H1 (cell line): ENCODE data around the gene PTN. TPM values are rescaled to one million over a fixed set of nuclear protein-coding genes. Genes with fewer than 3 reads are reported as not detected.

Experiments used
- ASH2L ChIP-seq: fragments of 200-600, 300-600 bp; sonication (generic); IDR thresholded peaks from one replicate; pipeline ENCODE4 v1.7.1; 2017; ENCODE audit warnings: low read length
- BACH1 ChIP-seq: IDR thresholded peaks from 2 replicates; pipeline ENCODE4 v1.6.1; 2012; ENCODE audit warnings: low read length, improper control_type of control experiment
- CHD1 ChIP-seq: IDR thresholded peaks from 2 replicates; pipeline ENCODE4 v1.6.1; 2012; ENCODE audit warnings: low read depth, low read length, improper control_type of control experiment
- EP300 ChIP-seq, 2 experiments: IDR thresholded peaks; 1 replicate in 1 of 2; 2 replicates in 1 of 2; pipeline ENCODE4 v1.6.1; 2011 to 2012; ENCODE audit warnings: low read depth in 2 of 2, low read length in 2 of 2, mild to moderate bottlenecking in 2 of 2, borderline replicate concordance in 1 of 2, inconsistent platforms in 1 of 2, moderate library complexity in 1 of 2
- KDM4A ChIP-seq: IDR thresholded peaks from one replicate; pipeline ENCODE4 v1.7.1; 2012; ENCODE audit warnings: low read depth, mild to moderate bottlenecking, moderate library complexity, low read length, inconsistent platforms; ENCODE audit not compliant: severe bottlenecking
- POLR2AphosphoS5 ChIP-seq: IDR thresholded peaks from 2 replicates; pipeline ENCODE4 v1.6.1; 2011; ENCODE audit warnings: low read depth, low read length
- SP1 ChIP-seq: IDR thresholded peaks from 2 replicates; pipeline ENCODE4 v1.6.1; 2011; ENCODE audit warnings: low read depth, low read length
- SP2 ChIP-seq: IDR thresholded peaks from 2 replicates; pipeline ENCODE4 v1.6.1; 2012; ENCODE audit warnings: mild to moderate bottlenecking, low read length, inconsistent platforms
- SRF ChIP-seq: IDR thresholded peaks from 2 replicates; pipeline ENCODE4 v1.6.1; 2011; ENCODE audit warnings: mild to moderate bottlenecking, low read depth, low read length, moderate library complexity
- polyA plus RNA-seq, 7 experiments: library from polyadenylated mRNA; depleted of rRNA in 3 of 7; stranded (reverse) in 5 of 7; unstranded in 2 of 7; fragments of >200 nt in 5 of 7; fragments of 200-250 nt in 2 of 7; gene quantifications; 1 replicate in 5 of 7; 2 replicates in 1 of 7; 4 replicates in 1 of 7; pipeline versions ENCODE4 v1.2.1 to v1.2.3, GENCODE V29; 2011 to 2013; ENCODE audit warnings: missing spikeins in 2 of 7, mixed read lengths in 2 of 7
- total RNA-seq: library from RNA; stranded (reverse); fragmentation: NEBNext Ultra II Directional; extraction: Animal tissue kit (Norgen Biotek cat#: 25700); gene quantifications from 2 replicates; pipeline ENCODE4 v1.2.1, GENCODE V29; 2021
- TF ChIP-seq, protein P1 (sequence below): IDR thresholded peaks from 2 replicates; pipeline ENCODE4 v1.6.1; 2012; ENCODE audit warnings: low read length, inconsistent platforms

The PTN gene
- total and polyA plus RNA-seq, 2 of the 8 experiments (the other 6 are each of a cell fraction or from before 2014, with no cell fraction given), result 23.1 to 27.8 TPM

DNA sequence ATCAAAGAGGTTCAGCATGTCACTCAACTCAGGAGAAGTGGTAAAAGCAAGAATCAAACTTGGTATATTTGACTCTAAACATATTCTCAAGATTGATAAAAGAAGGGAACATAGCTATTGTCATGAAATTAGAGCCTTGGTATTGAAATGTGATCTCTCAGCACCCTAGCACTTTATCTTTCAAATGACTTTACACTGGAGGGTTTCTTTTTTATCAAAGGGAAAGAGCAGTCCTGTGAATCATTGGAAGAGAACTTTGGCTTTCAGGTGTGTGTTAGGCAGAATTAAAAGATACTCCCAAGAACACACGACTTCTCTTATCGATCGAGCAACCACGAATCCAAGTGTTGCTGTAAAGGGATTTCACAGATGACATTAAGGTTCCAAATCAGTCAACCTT is 54.4 kb downstream of the PTN start (continued):
- TF ChIP-seq, protein P1, sequence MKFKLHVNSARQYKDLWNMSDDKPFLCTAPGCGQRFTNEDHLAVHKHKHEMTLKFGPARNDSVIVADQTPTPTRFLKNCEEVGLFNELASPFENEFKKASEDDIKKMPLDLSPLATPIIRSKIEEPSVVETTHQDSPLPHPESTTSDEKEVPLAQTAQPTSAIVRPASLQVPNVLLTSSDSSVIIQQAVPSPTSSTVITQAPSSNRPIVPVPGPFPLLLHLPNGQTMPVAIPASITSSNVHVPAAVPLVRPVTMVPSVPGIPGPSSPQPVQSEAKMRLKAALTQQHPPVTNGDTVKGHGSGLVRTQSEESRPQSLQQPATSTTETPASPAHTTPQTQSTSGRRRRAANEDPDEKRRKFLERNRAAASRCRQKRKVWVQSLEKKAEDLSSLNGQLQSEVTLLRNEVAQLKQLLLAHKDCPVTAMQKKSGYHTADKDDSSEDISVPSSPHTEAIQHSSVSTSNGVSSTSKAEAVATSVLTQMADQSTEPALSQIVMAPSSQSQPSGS, result no peak
- TF ChIP-seq SP2 (no peak), SRF (no peak), KDM4A (no peak), EP300 (IDR thresholded peaks at IDR 0.05; ENCODE audit: borderline replicate concordance in 1 of 2, low read depth in 2 of 2, low read length in 2 of 2) (no peak), ASH2L (no peak), POLR2AphosphoS5 (no peak), SP1 (no peak), BACH1 (no peak), CHD1 (no peak)
- TF ChIP-seq, all 59 proteins: peak for 0
